ENCODE measurements around the gene ADAMTS12. TPM values are rescaled to one million over a fixed set of nuclear protein-coding genes. Genes with fewer than 3 reads are reported as not detected.

Gene ADAMTS12
- total and polyA plus RNA-seq, 8 donors: 0.31 to 4.2 (median 0.40) TPM

- intact Hi-C loops (cut with DNase I): no loop called here
- Histone ChIP-seq H3K36me3 (no peaks in the 10 kb centered on the region), H3K4me3 (no peak overlapping the region), H3K27ac (no peak overlapping the region), H3K9me3 (no peaks in the 10 kb centered on the region), H3K27me3 (no peaks in the 10 kb centered on the region), H3K4me1 (no peaks in the 10 kb centered on the region)
- DNase-seq (no peak), ATAC-seq (no peak), FAIRE-seq (no peak)
- 66 to 70% methylated on average over 7 of the region's 7 CpGs for WGBS, 2 donors
- no peak for TF ChIP-seq CTCF (IDR thresholded peaks at IDR 0.05)
Observed at GRCh38 chr5:33800241-33800950, 91.4 kb downstream of the ADAMTS12 start.

- no peak for TF ChIP-seq CTCF (IDR thresholded peaks at IDR 0.05)
- ATAC-seq: no peak
Observed at GRCh38 chr5:33795496-33795895, 96.3 kb downstream of the ADAMTS12 start.

GRCh38 chr5:33794550-33795181, 97.1 kb downstream of the ADAMTS12 start:
- ATAC-seq (peak in 1 of 4 donors; percentile 33), FAIRE-seq (no peak), DNase-seq (no peak)
- intact Hi-C loops (cut with DNase I): no loop called here
- no peaks in the 10 kb centered on the region for H3K9me3 ChIP-seq
- 68 to 77% methylated on average over 8 of the region's 8 CpGs for WGBS, 2 donors
- H3K27me3 ChIP-seq: no peaks in the 10 kb centered on the region
- no peak overlapping the region for H3K4me3 ChIP-seq
- no peak overlapping the region for H3K27ac ChIP-seq
- no peaks in the 10 kb centered on the region for H3K36me3 ChIP-seq
- H3K4me1 ChIP-seq: no peaks in the 10 kb centered on the region
- TF ChIP-seq CTCF (IDR thresholded peaks at IDR 0.05): no peak

More at GRCh38 chr5:33795496-33795895, 96.3 kb downstream of the ADAMTS12 start:
- Histone ChIP-seq H3K27me3 (no peaks in the 10 kb centered on the region), H3K36me3 (no peaks in the 10 kb centered on the region), H3K4me3 (no peak overlapping the region), H3K27ac (no peak overlapping the region), H3K4me1 (no peaks in the 10 kb centered on the region), H3K9me3 (no peaks in the 10 kb centered on the region)
- FAIRE-seq (no peak), DNase-seq (no peak)
- WGBS, 2 donors: 64 to 75% methylated on average over 7 of the region's 7 CpGs
- intact Hi-C loops (cut with DNase I): no loop called here

GRCh38 chr5:33793836-33794549, 97.8 kb downstream of the ADAMTS12 start:
- intact Hi-C loops (cut with DNase I): no loop called here
- no peak for TF ChIP-seq CTCF (IDR thresholded peaks at IDR 0.05)
- no peaks in the 10 kb centered on the region for H3K4me1 ChIP-seq
- FAIRE-seq (no peak), ATAC-seq (no peak), DNase-seq (no peak)
- no peak overlapping the region for H3K27ac ChIP-seq
- 64 to 72% methylated on average over 19 of the region's 19 CpGs for WGBS, 2 donors
- no peaks in the 10 kb centered on the region for H3K36me3 ChIP-seq
- H3K4me3 ChIP-seq: no peak overlapping the region
- H3K9me3 ChIP-seq: no peaks in the 10 kb centered on the region
- no peaks in the 10 kb centered on the region for H3K27me3 ChIP-seq
